ENCODE data around the gene FLNB. TPM values are rescaled to one million over a fixed set of nuclear protein-coding genes. Genes with fewer than 3 reads are reported as not detected.
"Not testable (repeated sequence)": the region's sequence is repeated elsewhere in the genome, so short reads cannot be mapped to it uniquely, and the experiment has no call there.

The FLNB gene
- total RNA-seq, 1 experiment from 2014 or later, result 14.2 TPM

- no peak for DNase-seq
- Histone ChIP-seq H3K36me3 (ENCODE audit: insufficient read depth, low read length) (no peaks in the 10 kb centered on the region), H3K9me2 (replicated peaks; ENCODE audit: insufficient read depth, low read length) (no peaks in the 10 kb centered on the region), H2AFZ (ENCODE audit: low read length) (no peak overlapping the region), H3K4me2 (ENCODE audit: low read depth, low read length, poor library complexity, severe bottlenecking) (no peak overlapping the region), H3K9me3 (ENCODE audit: low read length) (no peaks in the 10 kb centered on the region), H3K4me3 (ENCODE audit: low read length) (no peak overlapping the region), H3K27ac (ENCODE audit: low read length) (no peak overlapping the region), H3K27me3 (ENCODE audit: low read length) (no peaks in the 10 kb centered on the region), H3K4me1 (ENCODE audit: low read length) (peaks cover 27% of the 10 kb centered on the region), H3K9ac (ENCODE audit: low read length) (no peak overlapping the region), H4K20me1 (ENCODE audit: insufficient read depth, low read depth, low read length) (no peaks in the 10 kb centered on the region), H3K79me2 (ENCODE audit: low read length) (no peaks in the 10 kb centered on the region)
Measured at GRCh38 chr3:57986261-57986660, 22.0 kb upstream of the FLNB start.

GRCh38 chr3:57989198-57989597 lies 19.0 kb upstream of the FLNB start:
- H2AFZ ChIP-seq (ENCODE audit: low read length); H4K20me1 ChIP-seq (ENCODE audit: insufficient read depth, low read depth, low read length); H3K4me2 ChIP-seq (ENCODE audit: low read depth, low read length, poor library complexity, severe bottlenecking); H3K4me1 ChIP-seq (ENCODE audit: low read length); H3K9me2 ChIP-seq (replicated peaks; ENCODE audit: insufficient read depth, low read length); H3K9ac ChIP-seq (ENCODE audit: low read length); H3K27ac ChIP-seq (ENCODE audit: low read length); H3K36me3 ChIP-seq (ENCODE audit: insufficient read depth, low read length); H3K4me3 ChIP-seq (ENCODE audit: low read length); DNase-seq; H3K27me3 ChIP-seq (ENCODE audit: low read length); H3K79me2 ChIP-seq (ENCODE audit: low read length); H3K9me3 ChIP-seq (ENCODE audit: low read length): not testable (repeated sequence)

GRCh38 chr3:57989646-57990045 lies 18.6 kb upstream of the FLNB start:
- Histone ChIP-seq H3K27me3 (ENCODE audit: low read length) (no peaks in the 10 kb centered on the region), H3K27ac (ENCODE audit: low read length) (no peak overlapping the region), H3K4me2 (ENCODE audit: low read depth, low read length, poor library complexity, severe bottlenecking) (no peak overlapping the region), H3K9me3 (ENCODE audit: low read length) (no peaks in the 10 kb centered on the region), H2AFZ (ENCODE audit: low read length) (no peak overlapping the region), H3K79me2 (ENCODE audit: low read length) (no peaks in the 10 kb centered on the region), H3K36me3 (ENCODE audit: insufficient read depth, low read length) (no peaks in the 10 kb centered on the region), H3K4me3 (ENCODE audit: low read length) (no peak overlapping the region), H4K20me1 (ENCODE audit: insufficient read depth, low read depth, low read length) (no peaks in the 10 kb centered on the region), H3K4me1 (ENCODE audit: low read length) (peaks cover 4% of the 10 kb centered on the region; the same call in 1 of the 2 replicates), H3K9me2 (replicated peaks; ENCODE audit: insufficient read depth, low read length) (no peaks in the 10 kb centered on the region), H3K9ac (ENCODE audit: low read length) (no peak overlapping the region)
- DNase-seq, result no peak

GRCh38 chr3:57992452-57993213 lies 15.6 kb upstream of the FLNB start:
- H3K9me3 ChIP-seq (ENCODE audit: low read length), result no peaks in the 10 kb centered on the region
- no peak overlapping the region for H3K9ac ChIP-seq (ENCODE audit: low read length)
- H3K36me3 ChIP-seq (ENCODE audit: insufficient read depth, low read length), result no peaks in the 10 kb centered on the region
- no peaks in the 10 kb centered on the region for H3K4me1 ChIP-seq (ENCODE audit: low read length)
- no peak overlapping the region for H3K4me3 ChIP-seq (ENCODE audit: low read length)
- H3K9me2 ChIP-seq (replicated peaks; ENCODE audit: insufficient read depth, low read length), result no peaks in the 10 kb centered on the region
- no peak overlapping the region for H3K4me2 ChIP-seq (ENCODE audit: low read depth, low read length, poor library complexity, severe bottlenecking)
- H3K79me2 ChIP-seq (ENCODE audit: low read length), result no peaks in the 10 kb centered on the region
- no peaks in the 10 kb centered on the region for H4K20me1 ChIP-seq (ENCODE audit: insufficient read depth, low read depth, low read length)
- H3K27ac ChIP-seq (ENCODE audit: low read length), result no peak overlapping the region
- H3K27me3 ChIP-seq (ENCODE audit: low read length), result no peaks in the 10 kb centered on the region
- H2AFZ ChIP-seq (ENCODE audit: low read length), result no peak overlapping the region
- no peak for DNase-seq

GRCh38 chr3:57998366-57999283 lies 9.6 kb upstream of the FLNB start:
- Histone ChIP-seq H3K4me3 (ENCODE audit: low read length) (peak overlapping the region; percentile 55), H3K9ac (ENCODE audit: low read length) (peak overlapping the region; percentile 42), H2AFZ (ENCODE audit: low read length) (peak overlapping the region; percentile 65), H3K79me2 (ENCODE audit: low read length) (no peaks in the 10 kb centered on the region), H4K20me1 (ENCODE audit: insufficient read depth, low read depth, low read length) (no peaks in the 10 kb centered on the region), H3K9me2 (replicated peaks; ENCODE audit: insufficient read depth, low read length) (no peaks in the 10 kb centered on the region), H3K9me3 (ENCODE audit: low read length) (no peaks in the 10 kb centered on the region), H3K27ac (ENCODE audit: low read length) (0 out of 2 replicates have a peak overlapping the region, but pooled peaks have one; percentile 16), H3K4me1 (ENCODE audit: low read length) (peaks cover 12% of the 10 kb centered on the region), H3K4me2 (ENCODE audit: low read depth, low read length, poor library complexity, severe bottlenecking) (peak overlapping the region; percentile 62), H3K27me3 (ENCODE audit: low read length) (no peaks in the 10 kb centered on the region), H3K36me3 (ENCODE audit: insufficient read depth, low read length) (no peaks in the 10 kb centered on the region)
- peak; percentile 62 for DNase-seq

- 0 out of 2 replicates have a peak overlapping the region, but pooled peaks have one; percentile 42 for H3K9ac ChIP-seq (ENCODE audit: low read length)
- H3K36me3 ChIP-seq (ENCODE audit: insufficient read depth, low read length), result no peaks in the 10 kb centered on the region
- H3K4me3 ChIP-seq (ENCODE audit: low read length), result no peak overlapping the region
- H3K27me3 ChIP-seq (ENCODE audit: low read length), result no peaks in the 10 kb centered on the region
- peak overlapping the region; percentile 62 for H3K4me2 ChIP-seq (ENCODE audit: low read depth, low read length, poor library complexity, severe bottlenecking)
- no peak for DNase-seq
- H3K9me2 ChIP-seq (replicated peaks; ENCODE audit: insufficient read depth, low read length), result no peaks in the 10 kb centered on the region
- H3K9me3 ChIP-seq (ENCODE audit: low read length), result no peaks in the 10 kb centered on the region
- H3K4me1 ChIP-seq (ENCODE audit: low read length), result peaks cover 12% of the 10 kb centered on the region
- no peaks in the 10 kb centered on the region for H3K79me2 ChIP-seq (ENCODE audit: low read length)
- H2AFZ ChIP-seq (ENCODE audit: low read length), result no peak overlapping the region
- H4K20me1 ChIP-seq (ENCODE audit: insufficient read depth, low read depth, low read length), result no peaks in the 10 kb centered on the region
- no peak overlapping the region for H3K27ac ChIP-seq (ENCODE audit: low read length)
Measured at GRCh38 chr3:57999417-58000115, 8.7 kb upstream of the FLNB start.

- no peaks in the 10 kb centered on the region for H4K20me1 ChIP-seq (ENCODE audit: insufficient read depth, low read depth, low read length)
- no peaks in the 10 kb centered on the region for H3K9me3 ChIP-seq (ENCODE audit: low read length)
- H3K79me2 ChIP-seq (ENCODE audit: low read length), result no peaks in the 10 kb centered on the region
- H3K4me3 ChIP-seq (ENCODE audit: low read length), result no peak overlapping the region
- no peaks in the 10 kb centered on the region for H3K27me3 ChIP-seq (ENCODE audit: low read length)
- no peak for DNase-seq
- no peak overlapping the region for H3K27ac ChIP-seq (ENCODE audit: low read length)
- H3K36me3 ChIP-seq (ENCODE audit: insufficient read depth, low read length), result no peaks in the 10 kb centered on the region
- H3K4me1 ChIP-seq (ENCODE audit: low read length), result peaks cover 12% of the 10 kb centered on the region
- H3K9ac ChIP-seq (ENCODE audit: low read length), result no peak overlapping the region
- H3K9me2 ChIP-seq (replicated peaks; ENCODE audit: insufficient read depth, low read length), result no peaks in the 10 kb centered on the region
- H3K4me2 ChIP-seq (ENCODE audit: low read depth, low read length, poor library complexity, severe bottlenecking), result no peak overlapping the region
- no peak overlapping the region for H2AFZ ChIP-seq (ENCODE audit: low read length)
Measured at GRCh38 chr3:58000306-58001085, 7.7 kb upstream of the FLNB start.

Measured in Karpas-422 (cell line).